Kidney epithelial cell (primary cell): ENCODE data around the gene MAP10. TPM values are rescaled to one million over a fixed set of nuclear protein-coding genes. Genes with fewer than 3 reads are reported as not detected.

ENCODE experiments used
- DNase-seq: peaks from one replicate; pipeline ENCODE4 v3.0.0-alpha.2; 2010; ENCODE audit warnings: low read depth
- H3K27me3 ChIP-seq: 2 replicates; pipeline ENCODE4 v1.6.0; 2011; ENCODE audit warnings: low read length; ENCODE audit not compliant: control insufficient read depth, insufficient read depth
- H3K36me3 ChIP-seq: 2 replicates; pipeline ENCODE4 v1.5.1; 2011; ENCODE audit warnings: low read length; ENCODE audit not compliant: control insufficient read depth, insufficient read depth
- H3K4me3 ChIP-seq: 2 replicates; pipeline ENCODE4 v1.5.1; 2011; ENCODE audit warnings: low read depth, mild to moderate bottlenecking, control low read depth, low read length
- CTCF ChIP-seq: IDR thresholded peaks from 2 replicates; pipeline ENCODE4 v1.5.1; 2011; ENCODE audit warnings: mild to moderate bottlenecking, moderate library complexity, low read length, control low read depth, inconsistent platforms; ENCODE audit not compliant: insufficient read depth, poor library complexity, severe bottlenecking
- total RNA-seq: library from RNA; depleted of rRNA; stranded (reverse); fragments of >200 nt; gene quantifications from 2 replicates; pipeline ENCODE4 v1.2.3, GENCODE V29; 2015

Gene MAP10
- total RNA-seq, 1 donor from 2014 or later, result 5.5 TPM

DNA sequence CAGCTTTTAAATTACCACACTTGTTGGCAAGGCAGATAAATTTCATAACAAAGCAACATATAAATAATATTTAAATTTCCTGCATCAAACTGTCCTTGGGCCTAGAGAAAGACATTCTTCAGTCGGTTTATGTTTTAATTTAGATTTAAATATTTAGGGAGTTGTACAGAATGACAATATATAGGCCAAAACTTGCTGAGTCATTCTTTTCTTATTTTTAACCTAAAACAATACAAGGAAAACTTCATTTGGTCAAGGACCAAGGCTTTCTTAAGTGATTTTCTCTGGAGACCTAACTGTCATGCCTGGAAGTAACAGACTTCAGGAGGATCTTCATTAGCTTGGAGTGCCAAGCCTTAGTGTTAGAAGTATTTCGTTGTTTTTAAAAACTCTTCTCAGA, 5.6 kb downstream of the MAP10 start:
- no peak overlapping the region for H3K4me3 ChIP-seq
- no peaks in the 10 kb centered on the region for H3K36me3 ChIP-seq
- TF ChIP-seq CTCF, result no peak
- no peak for DNase-seq
- H3K27me3 ChIP-seq, result no peaks in the 10 kb centered on the region

GRCh38 chr1:232812560-232812959, 7.3 kb downstream of the MAP10 start:
- H3K36me3 ChIP-seq, result no peaks in the 10 kb centered on the region
- H3K4me3 ChIP-seq, result no peak overlapping the region
- no peak for TF ChIP-seq CTCF
- H3K27me3 ChIP-seq, result no peaks in the 10 kb centered on the region
- DNase-seq, result no peak

GRCh38 chr1:232813097-232813496, 7.9 kb downstream of the MAP10 start:
- no peaks in the 10 kb centered on the region for H3K27me3 ChIP-seq
- TF ChIP-seq CTCF, result no peak
- no peak overlapping the region for H3K4me3 ChIP-seq
- DNase-seq, result no peak
- H3K36me3 ChIP-seq, result no peaks in the 10 kb centered on the region

DNA sequence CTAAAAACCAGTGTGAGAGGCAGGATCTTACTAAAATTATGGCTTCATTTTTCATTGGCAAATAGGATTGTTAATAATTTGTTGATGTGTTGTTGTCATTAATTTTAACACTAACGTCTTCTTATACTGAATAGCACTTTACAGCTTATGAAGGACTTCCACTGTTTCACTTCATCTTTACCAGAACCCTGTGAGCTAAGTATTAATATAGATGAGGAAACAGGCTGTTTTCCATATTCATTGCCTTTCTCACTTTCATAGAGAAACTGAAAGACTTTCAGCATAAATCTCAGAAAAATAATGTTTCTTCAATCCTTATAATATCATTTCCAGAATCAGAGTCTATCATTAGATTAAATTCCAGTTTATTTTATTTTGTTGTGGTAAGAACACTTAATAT, 8.5 kb downstream of the MAP10 start:
- Histone ChIP-seq H3K4me3 (no peak overlapping the region), H3K27me3 (no peaks in the 10 kb centered on the region), H3K36me3 (no peaks in the 10 kb centered on the region)
- no peak for DNase-seq
- TF ChIP-seq CTCF, result no peak

- TF ChIP-seq CTCF, result no peak
- no peak for DNase-seq
- no peaks in the 10 kb centered on the region for H3K27me3 ChIP-seq
- no peak overlapping the region for H3K4me3 ChIP-seq
- no peaks in the 10 kb centered on the region for H3K36me3 ChIP-seq
Observed at GRCh38 chr1:232816324-232816723, 11.1 kb downstream of the MAP10 start.

DNA sequence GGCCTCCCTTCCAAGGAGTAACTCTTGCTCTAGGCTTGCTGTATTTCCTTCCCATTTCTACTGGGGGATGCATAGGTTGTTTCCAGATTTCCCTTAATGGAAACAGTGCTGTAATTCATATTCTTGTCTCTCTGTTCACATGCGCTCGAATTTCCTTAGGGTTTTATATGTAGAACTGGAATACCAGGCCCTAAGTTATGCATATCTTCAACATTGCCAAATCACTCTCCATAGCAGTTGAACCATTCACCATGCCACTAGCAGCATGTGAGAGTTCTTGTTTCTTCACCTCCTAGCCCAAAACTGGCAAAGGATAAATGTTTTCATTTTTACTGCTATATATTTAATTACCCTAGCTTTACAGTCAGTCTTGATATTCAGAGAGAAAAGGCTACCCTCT, 12.8 kb downstream of the MAP10 start:
- Histone ChIP-seq H3K4me3 (no peak overlapping the region), H3K36me3 (no peaks in the 10 kb centered on the region), H3K27me3 (no peaks in the 10 kb centered on the region)
- TF ChIP-seq CTCF, result no peak
- DNase-seq, result no peak
